HG02610 (cell line): ENCODE results near the gene SNRPD2.
"Not testable (repeated sequence)": the region's sequence is repeated elsewhere in the genome, so short reads cannot be mapped to it uniquely, and the experiment has no call there.

Experiments used
- ATAC-seq: cut with Tn5 transposase; IDR thresholded peaks from one replicate; pipeline ENCODE4 v1.9.1; 2021; ENCODE audit warnings: mild to moderate bottlenecking, moderate library complexity; ENCODE audit not compliant: unreplicated experiment

Gene SNRPD2

GRCh38 chr19:45705710-45706415 lies 14.1 kb upstream of the SNRPD2 start:
- ATAC-seq = no peak

- no peak for ATAC-seq
Observed at GRCh38 chr19:45705115-45705514, 13.4 kb upstream of the SNRPD2 start.

- no peak for ATAC-seq
Observed at GRCh38 chr19:45701676-45702075, 9.9 kb upstream of the SNRPD2 start.

GRCh38 chr19:45693106-45693788 lies 1.5 kb upstream of the SNRPD2 start:
- no peak for ATAC-seq

GRCh38 chr19:45692187-45693105 lies 693 bp upstream of the SNRPD2 start, which contains the start of gene QPCTL:
QPCTL (plus strand) TSS chr19:45692666; CDS start chr19:45692704, 38 bp downstream.
- peak; percentile 81 for ATAC-seq

GRCh38 chr19:45687599-45687998 lies 4.2 kb downstream of the SNRPD2 start:
- no peak for ATAC-seq

GRCh38 chr19:45685045-45685444 lies 6.7 kb downstream of the SNRPD2 start:
- not testable (repeated sequence) for ATAC-seq

GRCh38 chr19:45682908-45683307 lies 8.8 kb downstream of the SNRPD2 start:
- ATAC-seq = no peak

- no peak for ATAC-seq
Observed at GRCh38 chr19:45682117-45682516, 9.6 kb downstream of the SNRPD2 start.

GRCh38 chr19:45681391-45682015 lies 10.2 kb downstream of the SNRPD2 start:
- ATAC-seq = peak; percentile 62

GRCh38 chr19:45677351-45678230 lies 14.2 kb downstream of the SNRPD2 start:
- ATAC-seq = peak; percentile 33

- ATAC-seq = no peak
Observed at GRCh38 chr19:45676851-45677263, 14.9 kb downstream of the SNRPD2 start.

GRCh38 chr19:45674946-45675345 lies 16.8 kb downstream of the SNRPD2 start:
- no peak for ATAC-seq

- ATAC-seq = no peak
Observed at GRCh38 chr19:45670670-45671453, 20.9 kb downstream of the SNRPD2 start.

GRCh38 chr19:45668342-45668871 lies 23.3 kb downstream of the SNRPD2 start:
- no peak for ATAC-seq

- no peak for ATAC-seq
Observed at GRCh38 chr19:45667620-45668341, 24.0 kb downstream of the SNRPD2 start, which contains the start of gene GIPR. GIPR (plus strand) TSS chr19:45668221; CDS start chr19:45669521, 1,300 bp downstream.

- ATAC-seq = no peak
Observed at GRCh38 chr19:45664575-45664974, 27.2 kb downstream of the SNRPD2 start.

- ATAC-seq = no peak
Observed at GRCh38 chr19:45663800-45664199, 28.0 kb downstream of the SNRPD2 start.
